Measurements from ENCODE around the gene TRIM72. TPM values are rescaled to one million over a fixed set of nuclear protein-coding genes. Genes with fewer than 3 reads are reported as not detected.

Gene TRIM72
- total and polyA plus RNA-seq, 7 donors = under 0.01 to 0.27 (median under 0.01) TPM; not detected in 1

GRCh38 chr16:31190061-31190460 is 23.9 kb upstream of the TRIM72 start:
- Histone ChIP-seq H3K36me3 (peaks cover 75 to 100% (median 88%) of the 10 kb centered on the region in 4 donors), H3K9me3 (no peaks in the 10 kb centered on the region), H3K4me1 (peaks cover 0 to 5% (median 2%) of the 10 kb centered on the region in 4 donors), H3K27me3 (no peaks in the 10 kb centered on the region), H3K27ac (no peak overlapping the region), H3K4me3 (no peak overlapping the region)
- 96 to 98% methylated on average over 12 of the region's 12 CpGs for WGBS, 2 donors
- intact Hi-C loops (cut with DNase I) = no loop called here
- DNase-seq = no peak
- TF ChIP-seq CTCF (IDR thresholded peaks at IDR 0.05) = no peak
- TF ChIP-seq EP300 (IDR thresholded peaks at IDR 0.05) = no peak
- TF ChIP-seq POLR2A (IDR thresholded peaks at IDR 0.05) = no peak
- no peak for TF ChIP-seq POLR2AphosphoS5 (IDR thresholded peaks at IDR 0.05)

DNA sequence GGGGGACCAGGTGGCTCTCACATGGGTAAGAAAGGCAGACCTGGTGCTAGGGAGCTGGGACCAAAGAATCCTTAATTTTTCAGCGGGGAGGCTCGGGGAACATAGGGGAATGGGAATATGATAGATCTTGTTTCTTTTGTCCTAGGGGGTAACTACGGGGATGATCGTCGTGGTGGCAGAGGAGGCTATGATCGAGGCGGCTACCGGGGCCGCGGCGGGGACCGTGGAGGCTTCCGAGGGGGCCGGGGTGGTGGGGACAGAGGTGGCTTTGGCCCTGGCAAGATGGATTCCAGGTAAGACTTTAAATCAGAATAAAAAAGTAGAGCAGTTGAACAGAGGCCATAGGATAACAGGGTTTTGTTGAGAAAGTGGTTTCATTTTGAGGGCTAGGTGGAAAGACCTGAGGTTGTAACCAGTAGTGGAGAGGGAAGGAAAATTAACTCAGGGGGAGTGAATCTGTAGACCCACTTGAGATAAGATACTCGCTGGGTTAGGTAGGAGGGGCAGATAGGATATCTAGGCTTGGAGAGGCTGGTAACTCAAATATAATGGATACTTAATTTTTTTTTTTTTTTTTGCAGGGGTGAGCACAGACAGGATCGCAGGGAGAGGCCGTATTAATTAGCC is 23.0 kb upstream of the TRIM72 start:
- no peaks in the 10 kb centered on the region for H3K27me3 ChIP-seq
- no peak overlapping the region for H3K4me3 ChIP-seq
- TF ChIP-seq CTCF (IDR thresholded peaks at IDR 0.05) (no peak), EP300 (IDR thresholded peaks at IDR 0.05) (no peak), POLR2A (IDR thresholded peaks at IDR 0.05) (no peak), POLR2AphosphoS5 (IDR thresholded peaks at IDR 0.05) (no peak)
- H3K27ac ChIP-seq = no peak overlapping the region
- H3K36me3 ChIP-seq = peaks cover 73 to 100% (median 85%) of the 10 kb centered on the region in 4 donors
- no peak for DNase-seq
- H3K9me3 ChIP-seq = no peaks in the 10 kb centered on the region
- intact Hi-C loops (cut with DNase I) = no loop called here
- H3K4me1 ChIP-seq = peaks cover 0 to 5% (median 2%) of the 10 kb centered on the region in 4 donors
- 95 to 96% methylated on average over 17 of the region's 17 CpGs for WGBS, 2 donors

DNA sequence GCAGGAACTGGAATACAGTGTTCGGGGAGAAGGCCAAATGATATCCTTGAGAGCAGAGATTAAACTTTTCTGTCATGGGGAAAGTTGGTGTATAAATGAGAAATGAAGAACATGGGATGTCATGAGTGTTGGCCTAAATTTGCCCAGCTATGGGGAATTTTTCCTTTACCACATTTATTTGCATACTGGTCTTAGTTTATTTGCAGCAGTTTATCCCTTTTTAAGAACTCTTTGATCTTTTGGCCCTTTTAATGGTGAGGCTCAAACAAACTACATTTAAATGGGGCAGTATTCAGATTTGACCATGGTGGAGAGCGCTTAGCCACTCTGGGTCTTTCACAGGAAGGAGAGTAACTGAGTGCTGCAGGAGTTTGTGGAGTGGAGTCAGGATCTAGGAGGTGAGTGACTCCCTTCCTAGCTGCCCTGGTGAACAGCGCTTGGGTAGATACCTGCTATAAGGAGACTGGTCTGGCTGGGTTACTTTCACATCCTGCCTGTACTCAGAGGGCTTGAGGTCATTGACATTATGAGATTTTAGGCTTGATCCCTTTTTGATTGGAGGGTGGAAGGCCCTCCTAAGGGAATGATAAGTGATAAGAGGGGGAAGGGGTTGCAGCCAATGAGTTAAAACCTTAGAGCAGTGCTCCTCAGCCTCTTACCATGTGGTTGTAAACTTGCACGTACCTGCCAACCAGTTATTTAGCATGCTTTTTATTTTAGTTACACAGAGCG is 22.1 kb upstream of the TRIM72 start:
- no peaks in the 10 kb centered on the region for H3K27me3 ChIP-seq
- intact Hi-C loops (cut with DNase I) = no loop called here
- DNase-seq = no peak
- TF ChIP-seq EP300 (IDR thresholded peaks at IDR 0.05) (no peak), POLR2AphosphoS5 (IDR thresholded peaks at IDR 0.05) (no peak)
- no peak overlapping the region for H3K4me3 ChIP-seq
- peaks cover 69 to 100% (median 79%) of the 10 kb centered on the region in 4 donors for H3K36me3 ChIP-seq
- no peaks in the 10 kb centered on the region for H3K9me3 ChIP-seq
- WGBS, 2 donors = 79 to 86% methylated on average over 5 of the region's 5 CpGs
- peaks cover 0 to 2% (median under 1%) of the 10 kb centered on the region in 4 donors for H3K4me1 ChIP-seq
- H3K27ac ChIP-seq = no peak overlapping the region

GRCh38 chr16:31192856-31193642 is 20.9 kb upstream of the TRIM72 start:
- intact Hi-C loops (cut with DNase I) = no loop called here
- no peak for DNase-seq
- Histone ChIP-seq H3K27me3 (no peaks in the 10 kb centered on the region), H3K36me3 (peaks cover 59 to 98% (median 69%) of the 10 kb centered on the region in 4 donors), H3K27ac (no peak overlapping the region), H3K4me1 (no peaks in the 10 kb centered on the region), H3K9me3 (no peaks in the 10 kb centered on the region), H3K4me3 (no peak overlapping the region)
- 94 to 95% methylated on average over 16 of the region's 16 CpGs for WGBS, 2 donors
- TF ChIP-seq POLR2A (IDR thresholded peaks at IDR 0.05) (no peak), POLR2AphosphoS5 (IDR thresholded peaks at IDR 0.05) (no peak), CTCF (IDR thresholded peaks at IDR 0.05) (no peak), EP300 (IDR thresholded peaks at IDR 0.05) (no peak)

- Histone ChIP-seq H3K9me3 (no peaks in the 10 kb centered on the region), H3K4me3 (no peak overlapping the region), H3K36me3 (peaks cover 51 to 97% (median 61%) of the 10 kb centered on the region in 4 donors), H3K27me3 (no peaks in the 10 kb centered on the region), H3K4me1 (no peaks in the 10 kb centered on the region), H3K27ac (no peak overlapping the region)
- intact Hi-C loops (cut with DNase I) = no loop called here
- TF ChIP-seq CTCF (IDR thresholded peaks at IDR 0.05) (no peak), POLR2A (IDR thresholded peaks at IDR 0.05) (no peak), EP300 (IDR thresholded peaks at IDR 0.05) (no peak), POLR2AphosphoS5 (IDR thresholded peaks at IDR 0.05) (no peak)
- WGBS, 2 donors = 92 to 93% methylated on average over 2 of the region's 2 CpGs
- DNase-seq = no peak
Measured at GRCh38 chr16:31193874-31194273, 20.0 kb upstream of the TRIM72 start.
